Osteoblast (primary cell): ENCODE data around the gene GRAMD1A. TPM values are rescaled to one million over a fixed set of nuclear protein-coding genes. Genes with fewer than 3 reads are reported as not detected.
"Not testable (repeated sequence)": the region's sequence is repeated elsewhere in the genome, so short reads cannot be mapped to it uniquely, and the experiment has no call there.

Experiments used
- DNase-seq: peaks from one replicate; pipeline ENCODE4 v3.0.0; 2011; ENCODE audit warnings: low spot score, mixed read lengths; ENCODE audit not compliant: insufficient read length; ENCODE audit errors: missing footprints
- H2AFZ ChIP-seq: 2 replicates; pipeline ENCODE4 v1.6.0; 2011; ENCODE audit warnings: mild to moderate bottlenecking, low read length
- H3K27ac ChIP-seq: 2 replicates; pipeline ENCODE4 v1.5.1; 2011; ENCODE audit warnings: mild to moderate bottlenecking, low read depth, low read length, moderate library complexity
- H3K27me3 ChIP-seq: 2 replicates; pipeline ENCODE4 v1.6.0; 2012; ENCODE audit warnings: mild to moderate bottlenecking, control low read depth, inconsistent platforms, low read length, moderate library complexity; ENCODE audit not compliant: insufficient read depth
- H3K36me3 ChIP-seq: 2 replicates; pipeline ENCODE4 v1.5.1; 2011; ENCODE audit warnings: mild to moderate bottlenecking, low read length, control low read depth, moderate library complexity; ENCODE audit not compliant: insufficient read depth
- H3K4me1 ChIP-seq: 2 replicates; pipeline ENCODE4 v1.5.1; 2011; ENCODE audit warnings: mild to moderate bottlenecking, low read length, control low read depth, moderate library complexity; ENCODE audit not compliant: insufficient read depth
- H3K4me2 ChIP-seq: 2 replicates; pipeline ENCODE4 v1.6.0; 2011; ENCODE audit warnings: mild to moderate bottlenecking, low read length; ENCODE audit not compliant: insufficient read depth
- H3K4me3 ChIP-seq: fragments of 200-600 bp; sonication (generic); 3 replicates; pipeline ENCODE4 v1.5.1; 2012; ENCODE audit warnings: mild to moderate bottlenecking, low read length, inconsistent platforms; ENCODE audit not compliant: insufficient read depth
- H3K79me2 ChIP-seq: 2 replicates; pipeline ENCODE4 v1.6.0; 2012; ENCODE audit warnings: mild to moderate bottlenecking, low read length, control low read depth, inconsistent platforms; ENCODE audit not compliant: insufficient read depth
- H3K9me3 ChIP-seq: 2 replicates; pipeline ENCODE4 v1.5.1; 2011; ENCODE audit warnings: low read depth, low read length, control low read depth
- H4K20me1 ChIP-seq: 2 replicates; pipeline ENCODE4 v1.6.0; 2012; ENCODE audit warnings: mild to moderate bottlenecking, low read length, control low read depth; ENCODE audit not compliant: insufficient read depth
- total RNA-seq: library from RNA; depleted of rRNA; stranded (reverse); fragments of >200 nt; gene quantifications from 2 replicates; pipeline ENCODE4 v1.2.3, GENCODE V29; 2012
- TF ChIP-seq, protein P1 (sequence below): IDR thresholded peaks from 2 replicates; pipeline ENCODE4 v1.5.1; 2011; ENCODE audit warnings: mild to moderate bottlenecking, low read depth, low read length, moderate library complexity; ENCODE audit errors: extremely low read depth

Gene GRAMD1A
- total RNA-seq, 1 donor: 29.7 TPM

DNA sequence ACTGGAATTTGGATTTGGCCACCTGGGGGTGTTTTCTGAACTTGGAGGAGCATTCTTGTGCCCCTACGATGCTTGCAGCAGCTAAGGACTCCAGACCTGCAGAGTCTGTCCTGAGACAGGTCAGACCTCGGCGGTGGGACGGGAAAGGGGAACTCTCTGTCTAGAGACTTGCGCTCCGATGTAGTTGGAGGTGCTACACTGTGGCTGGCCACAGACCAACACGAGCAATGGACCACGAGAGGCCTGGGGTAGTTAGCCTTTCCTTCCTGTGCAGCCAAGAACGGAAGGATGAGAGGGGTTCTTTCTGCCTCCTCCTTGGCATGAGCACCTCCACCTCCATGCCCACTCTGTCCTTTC lies 5.9 kb upstream of the GRAMD1A start:
- no peaks in the 10 kb centered on the region for H4K20me1 ChIP-seq
- peaks cover 3% of the 10 kb centered on the region for H3K4me1 ChIP-seq
- no peak overlapping the region for H3K4me2 ChIP-seq
- DNase-seq: no peak
- H3K27me3 ChIP-seq: no peaks in the 10 kb centered on the region
- no peaks in the 10 kb centered on the region for H3K36me3 ChIP-seq
- no peaks in the 10 kb centered on the region for H3K79me2 ChIP-seq
- H3K27ac ChIP-seq: no peak overlapping the region
- no peak overlapping the region for H3K4me3 ChIP-seq
- no peaks in the 10 kb centered on the region for H3K9me3 ChIP-seq
- H2AFZ ChIP-seq: peak overlapping the region; percentile 88
- TF ChIP-seq, protein P1, sequence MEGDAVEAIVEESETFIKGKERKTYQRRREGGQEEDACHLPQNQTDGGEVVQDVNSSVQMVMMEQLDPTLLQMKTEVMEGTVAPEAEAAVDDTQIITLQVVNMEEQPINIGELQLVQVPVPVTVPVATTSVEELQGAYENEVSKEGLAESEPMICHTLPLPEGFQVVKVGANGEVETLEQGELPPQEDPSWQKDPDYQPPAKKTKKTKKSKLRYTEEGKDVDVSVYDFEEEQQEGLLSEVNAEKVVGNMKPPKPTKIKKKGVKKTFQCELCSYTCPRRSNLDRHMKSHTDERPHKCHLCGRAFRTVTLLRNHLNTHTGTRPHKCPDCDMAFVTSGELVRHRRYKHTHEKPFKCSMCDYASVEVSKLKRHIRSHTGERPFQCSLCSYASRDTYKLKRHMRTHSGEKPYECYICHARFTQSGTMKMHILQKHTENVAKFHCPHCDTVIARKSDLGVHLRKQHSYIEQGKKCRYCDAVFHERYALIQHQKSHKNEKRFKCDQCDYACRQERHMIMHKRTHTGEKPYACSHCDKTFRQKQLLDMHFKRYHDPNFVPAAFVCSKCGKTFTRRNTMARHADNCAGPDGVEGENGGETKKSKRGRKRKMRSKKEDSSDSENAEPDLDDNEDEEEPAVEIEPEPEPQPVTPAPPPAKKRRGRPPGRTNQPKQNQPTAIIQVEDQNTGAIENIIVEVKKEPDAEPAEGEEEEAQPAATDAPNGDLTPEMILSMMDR: no peak

DNA sequence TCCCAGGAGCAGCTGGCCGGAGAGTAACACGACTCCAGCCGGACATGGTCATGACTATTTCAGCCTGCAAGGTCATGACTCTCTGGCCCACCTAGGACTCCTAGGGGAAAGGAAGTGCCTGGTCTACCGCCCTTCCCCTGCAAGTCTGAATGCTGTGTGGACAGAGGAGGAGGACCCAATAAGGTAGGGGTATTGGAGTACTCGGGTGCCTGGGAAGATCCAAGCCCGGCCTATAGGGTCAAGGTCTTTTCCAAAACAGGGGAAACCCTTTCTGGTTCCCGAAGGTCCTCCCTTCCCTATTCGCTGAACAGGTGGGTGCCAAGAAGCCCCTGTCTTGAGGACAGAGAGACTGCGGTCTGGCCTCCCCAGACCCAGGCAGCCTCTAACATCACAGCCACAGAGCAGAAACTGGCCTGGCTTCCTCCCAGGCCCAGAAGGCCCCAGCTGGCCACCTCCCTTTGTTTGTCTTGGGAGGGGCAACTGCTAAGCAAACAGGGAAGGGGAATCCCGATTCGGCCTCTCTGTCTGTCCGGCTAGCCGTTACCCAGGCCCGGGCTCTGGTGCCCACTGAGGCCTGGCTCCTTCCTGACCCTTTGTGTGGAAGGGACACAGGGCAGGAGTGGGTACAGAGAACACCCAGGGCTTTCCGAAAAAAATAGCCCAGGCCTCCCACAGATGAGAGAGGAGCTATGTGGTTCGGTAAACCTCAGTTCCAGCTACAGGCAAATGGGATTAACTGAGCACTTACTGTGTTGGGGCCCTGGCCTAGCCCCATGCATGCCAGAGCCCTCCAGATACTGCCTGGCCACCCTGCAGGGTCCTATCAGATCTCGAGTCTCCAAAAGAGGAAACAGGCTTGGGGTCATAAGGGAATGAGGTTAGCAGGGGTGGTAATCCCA lies 5.2 kb upstream of the GRAMD1A start:
- Histone ChIP-seq H3K27ac (no peak overlapping the region), H3K9me3 (no peaks in the 10 kb centered on the region)

DNA sequence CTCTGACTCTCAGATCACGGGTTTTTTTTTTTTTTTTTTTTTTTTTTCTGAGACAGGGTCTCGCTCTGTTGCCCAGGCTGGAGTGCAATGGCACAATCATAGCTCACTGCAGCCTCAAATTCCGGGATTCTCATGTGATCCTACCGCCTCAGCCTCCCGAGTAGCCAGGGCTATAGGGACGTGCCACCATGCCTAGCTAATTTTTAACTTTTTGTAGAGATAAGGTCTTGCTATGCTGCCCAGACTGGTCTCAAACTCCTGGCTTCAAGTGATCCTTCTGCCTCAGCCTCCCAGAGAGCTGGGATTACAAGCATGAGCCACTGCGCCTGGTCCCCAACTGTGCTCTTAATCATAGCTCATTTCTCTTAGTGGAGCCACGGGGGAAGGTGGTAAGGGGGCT lies 4.6 kb upstream of the GRAMD1A start:
- TF ChIP-seq, protein P1: no peak

More for the DNA sequence above, 5.2 kb upstream of the GRAMD1A start:
- Histone ChIP-seq H2AFZ (peak overlapping the region; percentile 88), H3K4me2 (no peak overlapping the region), H3K27me3 (no peaks in the 10 kb centered on the region), H3K36me3 (no peaks in the 10 kb centered on the region), H3K4me1 (peaks cover 9% of the 10 kb centered on the region), H3K79me2 (peaks cover 5% of the 10 kb centered on the region), H3K4me3 (no peak overlapping the region), H4K20me1 (no peaks in the 10 kb centered on the region)
- DNase-seq: peak; percentile 89
- TF ChIP-seq, protein P1: no peak

DNA sequence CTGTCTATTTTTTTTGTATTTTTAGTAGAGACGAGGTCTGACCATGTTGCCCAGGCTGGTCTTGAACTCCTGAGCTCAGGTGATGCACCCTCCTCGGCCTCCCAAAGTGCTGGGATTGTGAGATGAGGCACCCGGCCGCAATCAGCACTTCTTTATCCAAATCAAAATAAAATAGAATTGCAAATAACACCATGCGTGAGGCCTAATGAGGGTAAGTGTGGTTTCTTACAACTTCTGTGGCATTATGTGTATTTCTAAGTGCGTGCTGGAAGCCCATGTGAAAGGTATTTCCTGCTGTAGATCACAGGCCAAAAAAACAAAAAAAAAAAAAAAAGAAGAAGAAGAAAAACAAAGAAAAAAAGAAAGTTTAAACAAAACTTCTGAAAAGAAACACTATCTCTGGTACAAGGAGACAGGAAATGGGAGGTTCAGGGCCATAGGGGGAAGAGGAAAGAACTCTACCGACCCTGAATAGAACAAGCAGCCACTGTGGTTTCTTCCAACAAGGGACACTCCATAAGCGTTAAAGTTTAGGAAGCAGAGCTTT lies 3.0 kb upstream of the GRAMD1A start:
- no peak overlapping the region for H3K4me3 ChIP-seq
- DNase-seq: no peak
- TF ChIP-seq, protein P1: no peak
- H2AFZ ChIP-seq: peak overlapping the region; percentile 71
- no peaks in the 10 kb centered on the region for H3K27me3 ChIP-seq
- H3K36me3 ChIP-seq: peaks cover 2% of the 10 kb centered on the region
- no peak overlapping the region for H3K4me2 ChIP-seq
- H3K4me1 ChIP-seq: peaks cover 19% of the 10 kb centered on the region
- H3K79me2 ChIP-seq: peaks cover 22% of the 10 kb centered on the region
- H3K27ac ChIP-seq: no peak overlapping the region
- H4K20me1 ChIP-seq: peaks cover 10% of the 10 kb centered on the region
- no peaks in the 10 kb centered on the region for H3K9me3 ChIP-seq

More for the DNA sequence above, 4.6 kb upstream of the GRAMD1A start:
- no peak for DNase-seq
- H3K4me2 ChIP-seq: no peak overlapping the region
- H3K79me2 ChIP-seq: peaks cover 6% of the 10 kb centered on the region
- no peaks in the 10 kb centered on the region for H3K27me3 ChIP-seq
- H3K27ac ChIP-seq: no peak overlapping the region
- H3K4me3 ChIP-seq: no peak overlapping the region
- no peaks in the 10 kb centered on the region for H3K36me3 ChIP-seq
- no peaks in the 10 kb centered on the region for H3K9me3 ChIP-seq
- H3K4me1 ChIP-seq: peaks cover 9% of the 10 kb centered on the region
- H2AFZ ChIP-seq: peak overlapping the region; percentile 88
- no peaks in the 10 kb centered on the region for H4K20me1 ChIP-seq

DNA sequence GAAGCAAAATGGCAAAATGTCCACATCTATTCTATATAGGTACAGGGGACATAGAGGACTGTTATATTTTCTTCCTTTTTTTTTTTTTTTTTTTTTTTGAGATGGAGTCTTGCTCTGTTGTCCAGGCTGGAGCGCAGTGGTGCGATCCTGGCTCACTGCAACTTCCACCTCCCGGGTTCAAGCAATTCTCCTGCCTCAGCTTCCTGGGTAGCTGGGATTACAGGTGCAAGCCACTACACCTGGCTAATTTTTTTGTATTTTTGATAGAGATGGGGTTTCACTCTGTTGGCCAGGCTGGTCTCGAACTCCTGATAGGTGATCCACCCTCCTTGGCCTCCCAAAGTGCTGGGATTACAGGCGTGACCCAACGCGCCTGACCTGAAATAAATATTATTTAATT lies 1.9 kb upstream of the GRAMD1A start:
- H3K27ac ChIP-seq, H2AFZ ChIP-seq, H3K27me3 ChIP-seq, H3K4me3 ChIP-seq, H3K4me2 ChIP-seq, DNase-seq, H3K9me3 ChIP-seq, H3K36me3 ChIP-seq: not testable (repeated sequence)
- H3K79me2 ChIP-seq: peaks cover 31% of the 10 kb centered on the region
- H3K4me1 ChIP-seq: peaks cover 19% of the 10 kb centered on the region
- peaks cover 18% of the 10 kb centered on the region for H4K20me1 ChIP-seq
